H9 (cell line): ENCODE results near the gene NRXN3. TPM values are rescaled to one million over a fixed set of nuclear protein-coding genes. Genes with fewer than 3 reads are reported as not detected.

ENCODE experiments used
- DNase-seq: peaks from one replicate; pipeline ENCODE4 v3.0.0-alpha.2; 2017
- H2AFZ ChIP-seq: one replicate; pipeline ENCODE4 v1.6.1; 2013; ENCODE audit warnings: mild to moderate bottlenecking, low read length, control low read depth, moderate library complexity
- H2AK5ac ChIP-seq: 2 replicates; pipeline ENCODE4 v1.6.1; 2013; ENCODE audit warnings: low read length, control low read depth, mixed read lengths; ENCODE audit not compliant: insufficient read length
- H2BK120ac ChIP-seq: one replicate; pipeline ENCODE4 v1.6.1; 2013; ENCODE audit warnings: low read depth, mild to moderate bottlenecking, low read length, control low read depth, inconsistent platforms; ENCODE audit not compliant: poor library complexity, severe bottlenecking
- H2BK12ac ChIP-seq: 2 replicates; pipeline ENCODE4 v1.6.1; 2013; ENCODE audit warnings: low read length, control low read depth, mixed read lengths, low read depth; ENCODE audit not compliant: insufficient read length
- H2BK15ac ChIP-seq: 2 replicates; pipeline ENCODE4 v1.6.1; 2013; ENCODE audit warnings: low read depth, low read length, control low read depth
- H2BK20ac ChIP-seq: one replicate; pipeline ENCODE4 v1.6.1; 2013; ENCODE audit warnings: low read depth, mild to moderate bottlenecking, low read length, control low read depth, inconsistent platforms; ENCODE audit not compliant: poor library complexity, severe bottlenecking
- H2BK5ac ChIP-seq: 2 replicates; pipeline ENCODE4 v1.6.1; 2013; ENCODE audit warnings: low read length, control low read depth, mixed read lengths; ENCODE audit not compliant: insufficient read length
- H3K14ac ChIP-seq: 2 replicates; pipeline ENCODE4 v1.6.1; 2013; ENCODE audit warnings: low read length, control low read depth; ENCODE audit not compliant: insufficient read depth
- H3K18ac ChIP-seq: 2 replicates; pipeline ENCODE4 v1.6.1; 2013; ENCODE audit warnings: low read depth, mild to moderate bottlenecking, mixed read lengths, low read length, control low read depth; ENCODE audit not compliant: insufficient read length
- H3K23ac ChIP-seq: 2 replicates; pipeline ENCODE4 v1.6.1; 2013; ENCODE audit warnings: low read length, control low read depth, mixed read lengths, low read depth; ENCODE audit not compliant: insufficient read length
- H3K23me2 ChIP-seq: 2 replicates; pipeline ENCODE4 v1.6.1; 2013; ENCODE audit warnings: low read depth, mild to moderate bottlenecking, mixed read lengths, low read length, control low read depth; ENCODE audit not compliant: insufficient read length, poor library complexity, severe bottlenecking
- H3K27ac ChIP-seq: 2 replicates; pipeline ENCODE4 v1.5.1; 2013; ENCODE audit warnings: low read length, control low read depth, mixed read lengths, low read depth; ENCODE audit not compliant: insufficient read length
- H3K27me3 ChIP-seq: 2 replicates; pipeline ENCODE4 v1.6.1; 2013; ENCODE audit warnings: low read length, control low read depth, inconsistent platforms; ENCODE audit not compliant: insufficient read depth
- H3K4ac ChIP-seq: 2 replicates; pipeline ENCODE4 v1.6.1; 2013; ENCODE audit warnings: low read depth, mild to moderate bottlenecking, control low read depth, inconsistent platforms, low read length, moderate library complexity
- H3K4me1 ChIP-seq: 2 replicates; pipeline ENCODE4 v1.6.1; 2013; ENCODE audit warnings: low read length, control low read depth, inconsistent platforms; ENCODE audit not compliant: insufficient read depth
- H3K4me2 ChIP-seq: 2 replicates; pipeline ENCODE4 v1.6.1; 2013; ENCODE audit warnings: low read length, control low read depth, mixed read lengths; ENCODE audit not compliant: insufficient read length, insufficient read depth
- H3K56ac ChIP-seq: 2 replicates; pipeline ENCODE4 v1.6.1; 2013; ENCODE audit warnings: low read depth, mild to moderate bottlenecking, mixed read lengths, low read length, control low read depth; ENCODE audit not compliant: insufficient read length
- H3K79me1 ChIP-seq: 2 replicates; pipeline ENCODE4 v1.6.1; 2013; ENCODE audit warnings: low read depth, mild to moderate bottlenecking, moderate library complexity, low read length, control low read depth, inconsistent platforms; ENCODE audit not compliant: insufficient read depth, poor library complexity, severe bottlenecking
- H3K79me2 ChIP-seq: 2 replicates; pipeline ENCODE4 v1.6.1; 2013; ENCODE audit warnings: low read length, control low read depth, inconsistent platforms; ENCODE audit not compliant: insufficient read depth
- H3K9ac ChIP-seq: 2 replicates; pipeline ENCODE4 v1.6.1; 2013; ENCODE audit warnings: low read length, control low read depth, mixed read lengths; ENCODE audit not compliant: insufficient read length; ENCODE audit errors: extremely low read depth
- H3K9me3 ChIP-seq: one replicate; pipeline ENCODE4 v1.6.1; 2013; ENCODE audit warnings: low read depth, low read length, inconsistent platforms; ENCODE audit not compliant: control insufficient read depth
- H3T11ph ChIP-seq: one replicate; pipeline ENCODE4 v1.6.1; 2013; ENCODE audit warnings: mild to moderate bottlenecking, low read length, control low read depth, inconsistent platforms
- H4K20me1 ChIP-seq: one replicate; pipeline ENCODE4 v1.6.1; 2013; ENCODE audit not compliant: control insufficient read depth, insufficient read length, insufficient read depth
- H4K5ac ChIP-seq: 2 replicates; pipeline ENCODE4 v1.6.1; 2013; ENCODE audit warnings: low read depth, mild to moderate bottlenecking, mixed read lengths, low read length, control low read depth; ENCODE audit not compliant: insufficient read length
- H4K8ac ChIP-seq: replicated peaks from 2 replicates; pipeline ENCODE4 v1.6.1; 2013; ENCODE audit warnings: low read length, control low read depth, mixed read lengths, low read depth; ENCODE audit not compliant: insufficient read length
- H4K91ac ChIP-seq: 2 replicates; pipeline ENCODE4 v1.6.1; 2013; ENCODE audit warnings: low read depth, mild to moderate bottlenecking, moderate library complexity, mixed read lengths, low read length, control low read depth; ENCODE audit not compliant: insufficient read length
- H3K27ac Mint-ChIP-seq, 3 experiments: 2 replicates in 2 of 3; 3 replicates in 1 of 3; pipeline ENCODE4 v1.8.0; 2020 to 2021; ENCODE audit warnings: mixed read lengths in 3 of 3, mild to moderate bottlenecking in 1 of 3, moderate library complexity in 1 of 3
- H3K27me3 Mint-ChIP-seq: 2 replicates; pipeline ENCODE4 v1.8.0; 2021; ENCODE audit warnings: low read depth, mild to moderate bottlenecking, moderate library complexity, mixed read lengths
- H3K36me3 Mint-ChIP-seq, 3 experiments: 2 replicates in 2 of 3; 3 replicates in 1 of 3; pipeline ENCODE4 v1.8.0; 2020 to 2021; ENCODE audit warnings: low read depth in 3 of 3, mixed read lengths in 3 of 3; ENCODE audit not compliant: insufficient read depth in 1 of 3
- H3K4me1 Mint-ChIP-seq, 2 experiments: 2 replicates each; pipeline ENCODE4 v1.8.0; 2020; ENCODE audit warnings: mixed read lengths in 2 of 2
- H3K4me3 Mint-ChIP-seq, 2 experiments: 2 replicates in 1 of 2; 3 replicates in 1 of 2; pipeline ENCODE4 v1.8.0; 2020 to 2021; ENCODE audit warnings: mild to moderate bottlenecking in 2 of 2, mixed read lengths in 2 of 2, moderate library complexity in 1 of 2
- H3K9me3 Mint-ChIP-seq, 2 experiments: 2 replicates in 1 of 2; 3 replicates in 1 of 2; pipeline ENCODE4 v1.8.0; 2020; ENCODE audit warnings: mild to moderate bottlenecking in 2 of 2, mixed read lengths in 2 of 2, moderate library complexity in 1 of 2
- CTCF ChIP-seq: fragments of 200-600 bp; sonication (generic); conservative IDR thresholded peaks from 3 replicates; pipeline ENCODE4 v1.8.0; 2021; ENCODE audit warnings: antibody characterized with exemption, mild to moderate bottlenecking
- total RNA-seq: library from RNA; stranded (reverse); gene quantifications from 2 replicates; pipeline ENCODE4 v1.2.1, GENCODE V29; 2021

Gene NRXN3
- total RNA-seq, 1 experiment from 2014 or later = 1.8 TPM

GRCh38 chr14:79162833-79163232 is 992.7 kb downstream of the NRXN3 start:
- no peak overlapping the region for H3K9ac ChIP-seq
- Mint-ChIP-seq H3K9me3 (no peaks in the 10 kb centered on the region), H3K36me3 (no peaks in the 10 kb centered on the region), H3K27ac (no peak overlapping the region), H3K27me3 (no peaks in the 10 kb centered on the region; the same call in 1 of the 2 replicates), H3K4me1 (no peaks in the 10 kb centered on the region), H3K4me3 (no peak overlapping the region)
- H2BK5ac ChIP-seq = no peak overlapping the region
- H4K91ac ChIP-seq = no peak overlapping the region
- no peak overlapping the region for H3K27ac ChIP-seq
- H3K4ac ChIP-seq = no peak overlapping the region
- no peak overlapping the region for H2BK20ac ChIP-seq
- no peak overlapping the region for H3K56ac ChIP-seq
- no peak for DNase-seq
- H3K14ac ChIP-seq = no peak overlapping the region
- H2BK15ac ChIP-seq = no peak overlapping the region
- H4K8ac ChIP-seq = no peak overlapping the region
- H3K4me1 ChIP-seq = no peaks in the 10 kb centered on the region
- no peak overlapping the region for H2BK12ac ChIP-seq
- no peak overlapping the region for H3K18ac ChIP-seq
- H3K9me3 ChIP-seq = no peaks in the 10 kb centered on the region
- H3K23ac ChIP-seq = no peak overlapping the region
- no peak overlapping the region for H3K4me2 ChIP-seq
- H2BK120ac ChIP-seq = no peak overlapping the region
- H3K23me2 ChIP-seq = no peaks in the 10 kb centered on the region
- H3K79me1 ChIP-seq = no peaks in the 10 kb centered on the region
- no peak overlapping the region for H3T11ph ChIP-seq
- TF ChIP-seq CTCF = no peak
- no peaks in the 10 kb centered on the region for H3K79me2 ChIP-seq
- no peaks in the 10 kb centered on the region for H3K27me3 ChIP-seq
- no peak overlapping the region for H2AK5ac ChIP-seq
- H4K20me1 ChIP-seq = no peaks in the 10 kb centered on the region
- no peak overlapping the region for H2AFZ ChIP-seq
- no peak overlapping the region for H4K5ac ChIP-seq
